ENCODE results near the gene CDYL. TPM values are rescaled to one million over a fixed set of nuclear protein-coding genes. Genes with fewer than 3 reads are reported as not detected.

CDYL gene
- polyA plus RNA-seq, 5 donors = 25.2 to 31.9 (median 31.4) TPM

GRCh38 chr6:4801491-4802110 lies 25.4 kb downstream of the CDYL start:
- no peak for DNase-seq

GRCh38 chr6:4802312-4802935 lies 26.2 kb downstream of the CDYL start:
- no peak for DNase-seq

GRCh38 chr6:4803343-4803744 lies 27.1 kb downstream of the CDYL start:
- DNase-seq = no peak

GRCh38 chr6:4804095-4804494 lies 27.9 kb downstream of the CDYL start:
- DNase-seq = peak in 1 of 2 donors; percentile 9

- no peak for DNase-seq
Observed at GRCh38 chr6:4805553-4806336, 29.5 kb downstream of the CDYL start.

- DNase-seq = no peak
Observed at GRCh38 chr6:4806337-4806725, 30.1 kb downstream of the CDYL start.

DNA sequence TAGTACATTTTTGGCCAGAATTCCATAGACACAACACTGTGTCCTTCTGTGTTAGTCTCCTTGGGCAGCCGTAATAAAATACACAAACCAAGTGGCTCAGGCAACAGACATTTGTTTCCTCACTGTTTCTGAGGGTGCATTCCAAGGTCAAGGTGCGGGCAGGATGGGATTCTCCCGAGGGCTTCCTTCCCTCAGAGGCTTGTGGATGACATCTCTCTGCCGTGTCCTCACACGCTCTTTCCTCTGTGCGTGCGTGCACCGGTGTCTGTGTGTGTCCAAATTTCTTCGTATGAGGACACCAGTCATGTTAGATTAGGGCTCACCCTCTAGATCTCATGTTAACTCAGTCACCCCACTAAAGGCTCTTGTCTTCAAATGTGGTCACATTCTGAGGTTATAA lies 30.6 kb downstream of the CDYL start:
- DNase-seq = no peak

DNA sequence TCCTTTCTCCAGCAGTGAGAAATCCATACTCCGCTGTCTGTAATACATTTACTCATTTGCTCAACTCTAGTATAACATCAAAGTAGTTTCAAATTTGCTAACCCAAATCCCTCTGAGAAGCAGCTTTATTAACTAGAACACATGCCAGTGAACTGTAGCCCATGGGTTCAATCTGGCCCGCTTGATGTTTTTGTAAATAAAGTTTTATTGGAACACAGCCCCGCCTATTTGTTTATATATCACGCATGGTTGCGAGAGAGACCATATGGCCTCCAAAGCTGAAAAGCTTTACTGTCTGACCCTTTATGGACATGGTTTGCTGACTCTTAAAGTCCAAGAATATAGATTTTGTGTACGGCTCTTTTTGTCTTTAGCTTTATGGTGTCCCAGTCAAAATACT lies 32.2 kb downstream of the CDYL start:
- no peak for DNase-seq

DNA sequence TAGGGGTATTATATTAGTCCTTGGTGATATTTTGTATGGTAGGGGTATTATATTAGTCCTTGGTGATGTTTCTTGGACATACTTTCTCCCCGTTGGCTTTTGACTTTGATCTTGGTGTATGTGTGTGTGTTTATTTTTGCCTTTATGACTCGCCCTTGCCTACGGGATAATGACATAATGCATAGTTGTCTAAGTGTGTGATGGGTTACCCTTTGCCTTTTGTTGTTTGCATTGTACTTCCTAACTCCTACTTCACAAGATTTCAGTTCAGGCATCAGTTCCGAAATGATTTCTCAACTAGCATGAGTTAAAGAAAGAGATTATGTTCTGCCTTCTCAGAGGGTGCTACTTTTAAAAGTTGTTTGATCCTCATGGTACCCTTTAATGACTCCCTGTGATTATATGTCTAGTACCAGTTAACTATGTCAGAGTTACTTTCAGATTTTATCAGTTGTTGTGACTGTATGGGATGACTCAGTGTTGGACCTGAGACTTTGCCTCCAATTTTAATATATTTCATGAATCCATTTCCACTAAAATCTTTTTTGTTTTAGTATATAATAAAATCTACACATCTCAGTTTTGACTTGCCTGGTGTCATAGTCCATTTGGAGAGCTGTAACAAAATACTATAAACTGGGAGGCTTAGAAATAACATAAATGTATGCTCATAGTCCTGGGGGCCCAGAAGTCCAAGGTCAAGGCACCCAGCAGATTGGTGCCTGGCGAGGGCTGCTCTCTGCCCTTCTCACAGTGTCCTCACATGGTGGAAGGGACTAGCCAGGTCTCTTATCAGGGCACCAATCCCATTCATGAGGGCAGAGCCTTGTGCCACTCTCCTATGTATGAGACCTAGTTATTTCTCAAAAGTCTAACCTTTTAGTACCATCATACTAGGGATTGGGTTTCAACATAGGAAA lies 34.1 kb downstream of the CDYL start:
- no peak for DNase-seq

GRCh38 chr6:4812068-4812467 lies 35.9 kb downstream of the CDYL start:
- DNase-seq = no peak

DNA sequence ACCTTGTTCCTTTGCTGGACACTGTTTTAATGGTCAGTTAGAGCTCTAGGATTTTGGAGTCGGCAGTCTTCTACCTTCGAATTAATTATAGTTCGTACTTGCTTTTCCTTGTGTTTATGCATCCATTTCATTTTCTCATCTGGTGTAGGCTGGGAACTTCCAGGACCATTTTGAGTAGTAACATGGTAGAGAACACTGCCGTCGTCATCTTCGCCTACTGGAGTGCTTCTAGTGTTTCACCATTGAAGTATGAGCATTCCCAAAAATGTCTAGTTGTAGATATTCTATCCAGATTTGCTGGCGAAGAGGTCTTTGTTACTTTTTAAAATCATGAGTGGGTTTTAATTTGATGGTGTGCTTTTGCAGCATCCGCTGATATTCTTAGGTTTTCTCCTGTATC lies 36.9 kb downstream of the CDYL start:
- DNase-seq = no peak

GRCh38 chr6:4814212-4814611 lies 38.0 kb downstream of the CDYL start:
- no peak for DNase-seq

DNA sequence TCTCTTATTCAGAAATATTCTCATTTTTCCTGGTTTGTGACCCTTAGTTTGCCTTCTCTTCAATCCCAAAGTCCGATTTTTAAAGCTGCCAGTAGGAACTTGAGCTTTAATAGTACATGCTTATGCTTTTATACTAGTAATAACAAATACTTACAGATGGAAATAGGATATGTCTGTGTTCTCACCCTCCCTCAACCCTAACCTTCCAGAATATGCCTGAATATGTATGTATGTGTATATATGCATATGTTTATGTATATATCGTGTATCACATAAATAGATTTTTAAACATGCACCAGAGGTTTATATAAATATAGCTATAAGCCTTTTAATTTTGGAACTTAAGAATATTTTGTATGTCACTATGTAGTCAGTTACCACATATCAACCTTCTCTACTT lies 38.8 kb downstream of the CDYL start:
- DNase-seq = no peak

DNA sequence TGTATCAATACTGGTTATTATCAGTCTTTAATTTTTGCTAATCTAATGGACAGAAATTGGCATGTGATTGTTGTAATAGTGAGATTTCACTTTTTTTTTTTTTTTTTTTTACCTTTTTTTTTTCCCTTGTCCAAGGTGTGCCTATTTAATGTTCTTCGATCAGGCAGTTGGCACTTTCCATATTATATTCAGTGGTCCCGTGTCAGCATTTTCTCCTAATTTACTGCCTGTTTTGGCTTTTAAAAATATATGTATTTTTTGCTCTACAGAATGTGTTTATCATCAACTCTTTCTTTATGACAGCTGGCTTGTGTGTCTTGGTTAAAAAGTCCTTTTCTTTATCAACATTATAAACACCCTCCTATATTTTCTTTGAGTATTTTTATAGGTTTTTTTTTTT lies 39.4 kb downstream of the CDYL start:
- no peak for DNase-seq

- no peak for DNase-seq
Observed at GRCh38 chr6:4816904-4817303, 40.7 kb downstream of the CDYL start.

- DNase-seq = no peak
Observed at GRCh38 chr6:4817551-4817950, 41.3 kb downstream of the CDYL start.

DNA sequence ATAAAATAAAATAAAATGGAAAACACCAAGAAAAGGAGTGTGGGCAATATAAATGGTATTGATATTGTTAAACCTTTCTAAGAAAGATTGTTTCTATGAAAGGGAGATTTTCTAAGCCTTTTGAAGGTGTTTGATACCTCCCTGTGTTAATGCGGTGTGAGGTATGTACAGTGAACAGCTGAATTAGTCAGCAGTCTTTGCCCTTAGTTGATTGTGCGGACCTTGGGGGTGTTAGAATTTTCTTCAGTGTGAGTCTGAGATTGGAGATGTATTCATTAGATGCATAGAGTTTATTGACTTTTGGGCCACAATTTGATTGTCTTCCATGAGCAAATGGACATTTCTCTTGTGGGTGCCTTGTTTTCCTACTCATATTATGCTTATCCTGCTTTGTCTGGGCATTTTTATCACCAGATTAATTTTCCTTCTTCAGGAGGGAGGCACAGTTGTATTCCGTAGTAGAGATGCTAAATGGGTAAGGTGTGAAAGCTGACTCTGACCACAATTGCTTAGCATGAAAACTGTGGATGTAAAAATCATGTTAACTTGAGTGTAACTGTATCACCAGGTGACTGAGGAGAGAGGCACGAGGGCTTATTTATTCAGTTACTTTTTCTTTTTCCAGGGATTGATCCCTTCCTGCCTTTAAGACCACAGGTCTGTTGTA lies 42.2 kb downstream of the CDYL start:
- DNase-seq = no peak

GRCh38 chr6:4819706-4820283 lies 43.6 kb downstream of the CDYL start:
- no peak for DNase-seq

- DNase-seq = no peak
Observed at GRCh38 chr6:4820704-4821276, 44.6 kb downstream of the CDYL start.

DNA sequence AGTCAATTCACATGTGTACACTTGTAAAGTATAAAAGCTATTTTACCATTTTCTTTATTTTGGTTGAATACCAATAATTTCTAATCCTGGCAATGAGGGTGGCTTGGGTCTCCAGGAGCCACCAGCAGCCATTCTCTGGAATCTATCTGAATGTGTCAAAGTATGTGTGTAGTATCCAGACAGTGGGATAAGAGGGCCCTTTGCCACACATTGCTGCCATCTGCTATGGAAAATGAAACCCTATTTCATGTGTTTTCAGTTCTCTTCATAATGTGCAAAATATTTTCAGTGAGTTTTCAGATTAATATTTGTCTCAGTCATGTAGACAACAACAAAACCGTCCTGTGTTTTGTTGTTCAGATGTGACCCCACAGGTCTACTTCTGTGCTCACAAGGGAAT lies 46.3 kb downstream of the CDYL start:
- DNase-seq = no peak

DNA sequence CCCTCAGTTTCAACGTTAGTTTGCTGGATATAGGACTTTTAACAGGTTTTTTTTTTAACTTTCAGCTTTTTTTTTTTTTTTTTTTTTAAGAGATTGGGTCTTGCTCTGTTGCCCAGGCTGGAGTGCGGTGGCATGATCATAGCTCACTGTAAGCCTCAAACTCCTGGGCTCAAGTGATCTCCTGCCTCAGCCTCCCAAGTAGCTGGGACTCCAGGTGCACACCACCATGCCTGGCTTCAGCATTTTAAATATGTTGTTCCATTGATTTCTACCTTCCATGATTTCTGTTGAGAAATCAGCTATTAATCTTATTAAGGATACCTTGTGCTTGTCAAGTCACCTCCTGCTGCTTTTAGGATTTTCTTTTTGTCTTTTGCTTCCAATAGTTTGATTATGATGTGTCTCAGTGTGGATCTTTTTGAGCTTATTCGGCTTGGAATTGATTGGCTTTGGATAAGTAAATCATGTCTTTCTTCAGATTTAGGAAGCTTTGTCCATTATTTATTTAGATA lies 52.0 kb downstream of the CDYL start:
- no peak for DNase-seq
